ENCODE results near the gene VCPKMT.

The VCPKMT gene

DNA sequence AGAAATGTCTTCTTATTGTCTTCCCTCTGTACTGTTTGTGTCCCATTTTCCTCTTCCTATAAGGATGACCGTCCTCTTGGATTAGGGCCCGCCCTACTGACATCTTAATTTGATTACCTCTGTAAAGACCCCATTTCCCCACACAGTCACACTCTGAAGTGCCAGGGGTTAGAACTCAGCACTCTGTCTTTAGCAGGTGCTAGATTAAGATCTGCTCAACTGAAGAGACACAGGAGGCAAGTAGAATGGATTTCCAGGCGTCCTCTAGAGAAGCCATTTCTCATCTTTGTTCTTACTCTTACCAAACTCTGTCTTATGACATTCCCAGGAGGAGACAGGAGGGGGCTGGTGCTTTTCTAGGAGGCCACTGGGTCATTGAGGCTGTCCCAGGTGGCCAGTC lies 50.8 kb downstream of the VCPKMT start:
- no peak for DNase-seq (ENCODE audit: low read depth)

DNA sequence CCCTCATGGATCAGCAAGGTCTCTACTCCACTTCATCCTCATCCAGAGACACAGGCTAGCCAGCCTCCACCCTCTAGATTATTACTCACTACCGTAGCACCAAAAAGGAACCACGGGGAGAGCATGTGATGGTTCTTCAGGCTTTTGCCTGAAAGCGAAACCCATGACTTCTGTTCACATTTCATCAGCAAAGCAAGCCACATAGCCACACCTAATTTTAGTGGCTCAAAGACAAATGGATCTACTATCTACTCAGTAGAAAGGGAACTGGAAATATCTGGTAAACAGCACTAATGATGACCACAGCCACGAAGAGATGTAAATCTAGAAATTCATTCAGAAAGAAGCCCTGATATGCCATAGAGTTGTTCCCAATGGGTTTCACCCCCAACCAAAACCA lies 51.4 kb downstream of the VCPKMT start:
- no peak for DNase-seq (ENCODE audit: low read depth)

- no peak for DNase-seq (ENCODE audit: low read depth)
Measured at GRCh38 chr14:50063876-50064420, 52.4 kb downstream of the VCPKMT start.

- DNase-seq (ENCODE audit: low read depth), result no peak
Measured at GRCh38 chr14:50062438-50063085, 53.8 kb downstream of the VCPKMT start.

DNA sequence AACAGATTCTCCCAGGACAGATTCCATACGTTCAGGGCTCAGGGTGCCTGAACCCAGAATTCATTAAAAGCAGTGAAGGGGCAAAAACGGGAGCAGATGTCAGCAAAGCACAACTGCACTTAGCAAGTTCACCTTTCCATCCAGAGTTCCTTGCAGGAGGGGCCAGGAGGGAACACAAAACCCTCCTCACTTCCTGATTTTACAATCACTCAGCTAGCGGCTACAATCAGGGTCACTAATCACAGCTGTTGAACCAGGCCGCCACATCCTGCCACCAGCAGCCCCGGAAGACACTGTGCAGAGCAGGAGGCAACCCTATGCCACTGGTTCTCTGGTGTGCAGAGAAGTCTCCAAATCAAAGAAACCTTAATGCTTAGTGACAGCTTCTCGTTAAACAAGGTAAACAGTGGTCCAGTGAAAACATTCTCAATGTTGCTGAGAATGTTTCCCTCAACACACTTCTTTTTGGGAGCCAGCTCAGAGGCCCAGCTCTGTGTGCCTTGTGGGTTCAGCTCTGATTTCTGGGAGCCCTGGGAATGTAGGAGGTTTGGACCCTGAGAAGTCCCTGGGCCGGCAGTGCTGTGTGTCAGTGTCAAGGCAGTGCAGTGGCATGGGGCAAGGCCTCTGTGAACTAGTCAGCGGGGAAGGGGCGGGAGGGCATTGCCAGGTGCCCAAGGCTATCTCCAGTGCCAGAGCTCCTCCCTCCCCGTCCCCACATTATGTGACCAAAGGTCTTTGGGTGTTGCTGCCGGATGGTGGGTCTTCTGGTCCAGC lies 54.5 kb downstream of the VCPKMT start:
- DNase-seq (ENCODE audit: low read depth), result no peak

DNA sequence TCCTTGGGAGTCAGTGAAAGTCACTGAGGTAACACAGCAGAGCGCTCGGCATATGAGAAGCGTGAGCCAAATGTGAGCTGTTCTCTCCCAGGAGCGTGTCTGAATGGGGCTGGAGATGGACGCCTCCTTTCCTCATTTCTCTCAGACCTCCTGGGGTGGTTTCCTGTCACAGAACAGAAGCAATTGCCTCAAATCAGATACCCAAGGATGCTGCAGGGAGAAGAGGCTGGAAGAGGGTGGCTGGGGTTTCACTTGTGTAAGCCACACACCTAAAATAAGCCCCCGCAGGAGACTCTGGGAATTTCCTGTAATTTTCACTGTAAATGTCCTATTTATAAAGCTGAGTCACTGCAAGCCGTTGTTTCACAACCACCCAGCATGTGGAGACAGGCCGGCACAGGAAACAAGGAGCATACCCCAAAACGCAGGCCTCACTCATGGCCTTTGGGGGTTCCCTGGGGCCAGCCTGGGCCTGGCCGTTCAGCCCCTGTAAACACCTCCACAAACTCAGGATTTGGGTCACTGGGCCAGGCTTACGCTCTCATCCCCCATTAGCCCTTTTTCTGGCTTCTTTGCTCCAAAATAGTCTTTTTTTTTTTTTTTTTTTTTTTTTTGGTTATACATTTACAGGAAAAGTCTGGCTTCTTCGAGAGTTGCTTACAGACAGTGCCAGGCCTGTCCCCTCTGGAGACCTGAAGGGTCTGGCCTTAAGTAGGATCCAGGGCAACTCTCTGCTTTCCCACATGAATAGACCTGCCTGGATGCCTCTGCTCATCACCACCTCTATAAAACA lies 55.3 kb downstream of the VCPKMT start:
- DNase-seq (ENCODE audit: low read depth), result no peak

DNA sequence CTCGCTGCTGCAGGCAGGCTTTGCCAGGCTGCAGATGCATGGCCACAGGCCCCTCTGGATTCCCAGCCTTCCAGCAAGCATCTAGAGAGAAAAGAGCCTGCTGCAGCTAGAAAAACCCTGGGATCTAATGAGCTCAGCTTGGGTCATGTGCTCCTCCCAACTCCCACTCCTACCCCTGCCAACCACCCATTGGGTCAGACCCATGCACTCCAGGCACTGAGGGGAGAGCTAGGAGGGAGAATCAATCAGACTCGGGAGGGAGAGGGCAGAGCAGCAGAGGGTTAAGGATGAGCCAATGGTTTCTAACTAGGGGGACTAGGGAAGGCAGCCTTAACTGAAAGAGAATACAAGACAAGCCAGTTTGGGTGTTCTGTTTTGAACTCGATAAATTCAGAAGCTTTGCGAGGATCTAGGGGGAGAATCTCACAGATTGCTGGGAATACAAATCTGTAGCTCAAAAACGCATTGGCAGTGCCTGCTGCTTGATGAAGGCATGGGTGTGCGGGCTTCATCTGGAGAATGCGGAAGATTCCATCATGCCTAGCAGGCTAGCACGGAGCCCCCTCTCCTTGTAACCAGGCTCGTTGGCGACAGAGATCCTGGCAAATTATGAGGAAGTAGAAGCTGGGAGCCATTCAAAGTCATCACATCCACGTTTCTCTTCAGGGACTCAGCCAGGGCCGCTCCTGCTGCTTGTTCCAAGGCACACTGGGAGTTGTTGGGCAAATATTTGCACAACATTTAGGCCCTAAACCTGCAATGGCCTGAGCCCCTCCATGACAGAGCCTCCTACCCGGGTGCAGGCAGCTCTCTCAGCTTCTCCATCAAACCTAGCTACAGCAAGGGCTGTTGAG lies 56.4 kb downstream of the VCPKMT start:
- no peak for DNase-seq (ENCODE audit: low read depth)

All from HS-27A (cell line).